ENCODE results near the gene HMCN1. TPM values are rescaled to one million over a fixed set of nuclear protein-coding genes. Genes with fewer than 3 reads are reported as not detected.

The HMCN1 gene
- total and polyA plus RNA-seq, 8 donors, result 0.12 to 15.1 (median 0.86) TPM

GRCh38 chr1:186093437-186093836, 359.2 kb downstream of the HMCN1 start:
- H3K4me3 ChIP-seq, result no peak overlapping the region
- H3K9me3 ChIP-seq, result no peaks in the 10 kb centered on the region
- intact Hi-C loops (cut with DNase I; ENCODE audit: low total_unique reads), result no loop called here
- no peaks in the 10 kb centered on the region for H3K4me1 ChIP-seq
- WGBS, 5 donors, result 12 to 29% (median 28%) methylated on average over 2 of the region's 2 CpGs
- TF ChIP-seq POLR2A (IDR thresholded peaks at IDR 0.05) (no peak), POLR2AphosphoS5 (IDR thresholded peaks at IDR 0.05) (no peak), EP300 (IDR thresholded peaks at IDR 0.05) (no peak)
- TF ChIP-seq, protein P1, sequence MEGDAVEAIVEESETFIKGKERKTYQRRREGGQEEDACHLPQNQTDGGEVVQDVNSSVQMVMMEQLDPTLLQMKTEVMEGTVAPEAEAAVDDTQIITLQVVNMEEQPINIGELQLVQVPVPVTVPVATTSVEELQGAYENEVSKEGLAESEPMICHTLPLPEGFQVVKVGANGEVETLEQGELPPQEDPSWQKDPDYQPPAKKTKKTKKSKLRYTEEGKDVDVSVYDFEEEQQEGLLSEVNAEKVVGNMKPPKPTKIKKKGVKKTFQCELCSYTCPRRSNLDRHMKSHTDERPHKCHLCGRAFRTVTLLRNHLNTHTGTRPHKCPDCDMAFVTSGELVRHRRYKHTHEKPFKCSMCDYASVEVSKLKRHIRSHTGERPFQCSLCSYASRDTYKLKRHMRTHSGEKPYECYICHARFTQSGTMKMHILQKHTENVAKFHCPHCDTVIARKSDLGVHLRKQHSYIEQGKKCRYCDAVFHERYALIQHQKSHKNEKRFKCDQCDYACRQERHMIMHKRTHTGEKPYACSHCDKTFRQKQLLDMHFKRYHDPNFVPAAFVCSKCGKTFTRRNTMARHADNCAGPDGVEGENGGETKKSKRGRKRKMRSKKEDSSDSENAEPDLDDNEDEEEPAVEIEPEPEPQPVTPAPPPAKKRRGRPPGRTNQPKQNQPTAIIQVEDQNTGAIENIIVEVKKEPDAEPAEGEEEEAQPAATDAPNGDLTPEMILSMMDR (IDR thresholded peaks at IDR 0.05), result no peak
- H3K36me3 ChIP-seq, result no peaks in the 10 kb centered on the region
- no peak overlapping the region for H3K27ac ChIP-seq
- peak in 1 of 2 donors; percentile 20 for DNase-seq
- no peaks in the 10 kb centered on the region for H3K27me3 ChIP-seq

DNA sequence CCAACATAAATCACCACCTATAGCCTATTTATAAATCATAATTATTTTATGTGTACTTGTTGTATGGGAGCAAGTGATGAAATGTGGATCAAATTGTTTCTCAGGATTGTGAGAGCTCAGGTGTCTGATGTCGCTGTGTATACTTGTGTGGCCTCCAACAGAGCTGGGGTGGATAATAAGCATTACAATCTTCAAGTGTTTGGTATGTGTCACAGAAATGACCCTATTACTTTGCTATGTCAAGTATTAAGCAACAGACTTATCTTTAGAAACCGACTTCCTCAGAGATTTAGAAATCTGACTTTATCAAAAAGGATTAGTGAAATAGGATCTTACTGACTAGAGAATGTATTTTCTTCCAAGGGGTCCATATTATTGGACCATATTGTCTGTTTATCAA, 360.0 kb downstream of the HMCN1 start:
- H3K36me3 ChIP-seq, result no peaks in the 10 kb centered on the region
- H3K27me3 ChIP-seq, result no peaks in the 10 kb centered on the region
- TF ChIP-seq, protein P1 (IDR thresholded peaks at IDR 0.05), result no peak
- no peak for TF ChIP-seq POLR2A (IDR thresholded peaks at IDR 0.05)
- TF ChIP-seq EP300 (IDR thresholded peaks at IDR 0.05), result no peak
- no peak for TF ChIP-seq POLR2AphosphoS5 (IDR thresholded peaks at IDR 0.05)
- no peak overlapping the region for H3K4me3 ChIP-seq
- H3K4me1 ChIP-seq, result no peaks in the 10 kb centered on the region
- intact Hi-C loops (cut with DNase I; ENCODE audit: low total_unique reads), result no loop called here
- no peak for DNase-seq
- H3K9me3 ChIP-seq, result no peaks in the 10 kb centered on the region
- H3K27ac ChIP-seq, result no peak overlapping the region
- 56 to 68% (median 58%) methylated on average over 2 of the region's 2 CpGs for WGBS, 5 donors

DNA sequence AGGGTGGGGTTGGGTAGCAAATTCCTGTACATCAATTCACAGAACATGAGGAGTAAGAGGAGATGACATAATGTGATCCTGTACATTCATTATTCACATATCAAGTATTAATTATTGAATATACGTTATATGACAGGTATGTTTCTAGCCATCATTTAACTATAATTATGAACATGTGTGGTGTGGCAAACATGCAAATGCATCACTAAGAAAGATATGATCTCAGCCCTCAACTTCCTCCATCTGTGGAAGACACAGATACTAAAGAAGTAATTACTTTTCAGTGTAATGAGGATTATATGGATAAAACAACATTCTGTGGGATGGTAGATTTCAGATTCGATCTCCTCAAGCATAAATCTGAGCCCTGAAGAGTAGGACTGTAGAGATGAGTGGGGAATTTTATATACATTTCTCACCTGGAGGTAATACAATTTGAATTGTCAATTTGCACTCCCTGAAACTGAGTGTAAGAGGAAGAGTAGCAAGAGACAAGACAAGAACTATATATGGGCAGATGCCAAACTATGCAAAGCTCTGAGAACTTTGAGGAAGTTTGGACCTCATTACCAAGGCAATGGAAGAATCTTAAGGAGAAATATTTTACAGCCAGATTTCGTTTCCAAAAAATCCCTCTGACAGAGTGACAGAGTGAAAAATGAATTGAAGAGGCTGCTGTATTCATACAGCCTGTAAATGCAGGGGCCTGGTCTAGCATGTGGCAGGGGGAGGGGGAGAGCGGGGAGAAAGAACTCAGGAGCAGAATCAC, 365.3 kb downstream of the HMCN1 start:
- TF ChIP-seq, protein P1 (IDR thresholded peaks at IDR 0.05), result no peak
- H3K27ac ChIP-seq, result no peak overlapping the region
- H3K27me3 ChIP-seq, result no peaks in the 10 kb centered on the region

GRCh38 chr1:186102107-186102506, 367.9 kb downstream of the HMCN1 start:
- no peak for DNase-seq
- intact Hi-C loops (cut with DNase I; ENCODE audit: low total_unique reads), result no loop called here
- WGBS, 5 donors, result 48 to 67% (median 59%) methylated on average over 1 of the region's 1 CpG
- H3K36me3 ChIP-seq, result no peaks in the 10 kb centered on the region
- TF ChIP-seq POLR2A (IDR thresholded peaks at IDR 0.05) (no peak), POLR2AphosphoS5 (IDR thresholded peaks at IDR 0.05) (no peak)
- TF ChIP-seq, protein P1 (IDR thresholded peaks at IDR 0.05), result no peak
- H3K4me1 ChIP-seq, result peaks cover 0 to 8% (median 0%) of the 10 kb centered on the region in 4 donors
- no peak overlapping the region for H3K4me3 ChIP-seq
- H3K27me3 ChIP-seq, result no peaks in the 10 kb centered on the region
- no peaks in the 10 kb centered on the region for H3K9me3 ChIP-seq
- no peak overlapping the region for H3K27ac ChIP-seq

More for the DNA sequence above, 365.3 kb downstream of the HMCN1 start:
- Histone ChIP-seq H3K4me3 (no peak overlapping the region), H3K36me3 (no peaks in the 10 kb centered on the region), H3K4me1 (peaks cover 0 to 8% (median 0%) of the 10 kb centered on the region in 4 donors), H3K9me3 (no peaks in the 10 kb centered on the region)
- intact Hi-C loops (cut with DNase I; ENCODE audit: low total_unique reads), result no loop called here
- 68 to 79% (median 77%) methylated on average over 4 of the region's 4 CpGs for WGBS, 5 donors
- DNase-seq, result no peak

Data from stomach (tissue), 9 donors.